GM23338 (cell line): ENCODE measurements around the gene SMIM7.

Source experiments
- CREB1 ChIP-seq: fragments of 250-450 bp; sonication (Bioruptor Pico); IDR thresholded peaks from 2 replicates; pipeline ENCODE4 v1.5.0; 2020; ENCODE audit warnings: low read depth, mild to moderate bottlenecking, moderate library complexity
- EZH2 ChIP-seq: fragments of 200-600 bp; sonication (generic); IDR thresholded peaks from one replicate; pipeline ENCODE4 v1.8.0; 2017; ENCODE audit warnings: antibody characterized with exemption, mild to moderate bottlenecking, low read depth; ENCODE audit not compliant: unreplicated experiment
- EZH2phosphoT487 ChIP-seq: fragments of 200-600 bp; sonication (generic); IDR thresholded peaks from one replicate; pipeline ENCODE4 v1.8.1; 2018; ENCODE audit warnings: antibody characterized with exemption; ENCODE audit not compliant: unreplicated experiment
- JUNB ChIP-seq: IDR thresholded peaks from one replicate; pipeline ENCODE4 v1.6.1; 2016; ENCODE audit warnings: antibody characterized with exemption; ENCODE audit not compliant: unreplicated experiment
- NANOG ChIP-seq: IDR thresholded peaks from 2 replicates; pipeline ENCODE4 v1.6.1; 2016; ENCODE audit warnings: antibody characterized with exemption, borderline replicate concordance
- POLR2AphosphoS5 ChIP-seq: IDR thresholded peaks from 2 replicates; pipeline ENCODE4 v1.6.1; 2016; ENCODE audit warnings: antibody characterized with exemption, low read depth
- REST ChIP-seq: IDR thresholded peaks from one replicate; pipeline ENCODE4 v1.6.1; 2018; ENCODE audit warnings: antibody characterized with exemption; ENCODE audit not compliant: unreplicated experiment
- STAT1 ChIP-seq: IDR thresholded peaks from one replicate; pipeline ENCODE4 v1.6.1; 2016; ENCODE audit warnings: antibody characterized with exemption; ENCODE audit not compliant: unreplicated experiment
- ZNF114 ChIP-seq: fragments of 250-450 bp; sonication (Bioruptor Pico); IDR thresholded peaks from 2 replicates; pipeline ENCODE4 v1.5.0; 2020; ENCODE audit warnings: mild to moderate bottlenecking, moderate library complexity
- ZNF331 ChIP-seq: fragments of 250-450 bp; sonication (Bioruptor Pico); IDR thresholded peaks from 2 replicates; pipeline ENCODE4 v1.5.0; 2020; ENCODE audit warnings: low read depth, mild to moderate bottlenecking, moderate library complexity
- ZNF462 ChIP-seq: fragments of 250-450 bp; sonication (Bioruptor Pico); IDR thresholded peaks from 2 replicates; pipeline ENCODE4 v1.5.0; 2020; ENCODE audit warnings: mild to moderate bottlenecking, moderate library complexity
- TF ChIP-seq, protein P1 (sequence below), 2 experiments: fragments of 200-600 bp in 1 of 2; sonication (generic) in 1 of 2; conservative IDR thresholded peaks; 2 replicates each; pipeline versions ENCODE4 v1.5.1 to v1.6.1; 2016 to 2017; ENCODE audit warnings: antibody characterized with exemption in 2 of 2, low read depth in 2 of 2, mild to moderate bottlenecking in 2 of 2, moderate library complexity in 1 of 2
- TF ChIP-seq, protein P2 (sequence below): IDR thresholded peaks from 2 replicates; pipeline ENCODE4 v1.6.1; 2016; ENCODE audit warnings: antibody characterized with exemption

GRCh38 chr19:16614941-16615340, 45.0 kb downstream of the SMIM7 start:
- TF ChIP-seq POLR2AphosphoS5 (no peak), REST (no peak), EZH2 (no peak), CREB1 (no peak), JUNB (no peak), ZNF331 (CRISPR knock-in tag) (no peak), EZH2phosphoT487 (no peak), NANOG (no peak), ZNF114 (CRISPR knock-in tag) (no peak), STAT1 (no peak), ZNF462 (CRISPR knock-in tag) (no peak)
- TF ChIP-seq, protein P1, sequence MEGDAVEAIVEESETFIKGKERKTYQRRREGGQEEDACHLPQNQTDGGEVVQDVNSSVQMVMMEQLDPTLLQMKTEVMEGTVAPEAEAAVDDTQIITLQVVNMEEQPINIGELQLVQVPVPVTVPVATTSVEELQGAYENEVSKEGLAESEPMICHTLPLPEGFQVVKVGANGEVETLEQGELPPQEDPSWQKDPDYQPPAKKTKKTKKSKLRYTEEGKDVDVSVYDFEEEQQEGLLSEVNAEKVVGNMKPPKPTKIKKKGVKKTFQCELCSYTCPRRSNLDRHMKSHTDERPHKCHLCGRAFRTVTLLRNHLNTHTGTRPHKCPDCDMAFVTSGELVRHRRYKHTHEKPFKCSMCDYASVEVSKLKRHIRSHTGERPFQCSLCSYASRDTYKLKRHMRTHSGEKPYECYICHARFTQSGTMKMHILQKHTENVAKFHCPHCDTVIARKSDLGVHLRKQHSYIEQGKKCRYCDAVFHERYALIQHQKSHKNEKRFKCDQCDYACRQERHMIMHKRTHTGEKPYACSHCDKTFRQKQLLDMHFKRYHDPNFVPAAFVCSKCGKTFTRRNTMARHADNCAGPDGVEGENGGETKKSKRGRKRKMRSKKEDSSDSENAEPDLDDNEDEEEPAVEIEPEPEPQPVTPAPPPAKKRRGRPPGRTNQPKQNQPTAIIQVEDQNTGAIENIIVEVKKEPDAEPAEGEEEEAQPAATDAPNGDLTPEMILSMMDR (conservative IDR thresholded peaks at IDR 0.05; ENCODE audit: low read depth in 2 of 2) = no peak
- TF ChIP-seq, protein P2, sequence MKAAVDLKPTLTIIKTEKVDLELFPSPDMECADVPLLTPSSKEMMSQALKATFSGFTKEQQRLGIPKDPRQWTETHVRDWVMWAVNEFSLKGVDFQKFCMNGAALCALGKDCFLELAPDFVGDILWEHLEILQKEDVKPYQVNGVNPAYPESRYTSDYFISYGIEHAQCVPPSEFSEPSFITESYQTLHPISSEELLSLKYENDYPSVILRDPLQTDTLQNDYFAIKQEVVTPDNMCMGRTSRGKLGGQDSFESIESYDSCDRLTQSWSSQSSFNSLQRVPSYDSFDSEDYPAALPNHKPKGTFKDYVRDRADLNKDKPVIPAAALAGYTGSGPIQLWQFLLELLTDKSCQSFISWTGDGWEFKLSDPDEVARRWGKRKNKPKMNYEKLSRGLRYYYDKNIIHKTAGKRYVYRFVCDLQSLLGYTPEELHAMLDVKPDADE = no peak
